ENCODE data around the gene SLFN11. TPM values are rescaled to one million over a fixed set of nuclear protein-coding genes. Genes with fewer than 3 reads are reported as not detected.

SLFN11 gene
- total and polyA plus RNA-seq, 2 of the 8 experiments (the other 6 are each of a cell fraction or from before 2014, with no cell fraction given) = 0.11 to 0.28 TPM

- TF ChIP-seq EP300 (IDR thresholded peaks at IDR 0.05; ENCODE audit: borderline replicate concordance in 1 of 2, low read depth in 2 of 2, low read length in 2 of 2) = no peak
- TF ChIP-seq FOSL1 (IDR thresholded peaks at IDR 0.05; ENCODE audit: insufficient read depth, low read depth, low read length) = no peak
Observed at GRCh38 chr17:35315971-35316370, 57.5 kb downstream of the SLFN11 start (continued).

Data from H1 (cell line).